ENCODE results near the gene ADARB2.

- TF ChIP-seq YY1 (IDR thresholded peaks at IDR 0.05; ENCODE audit: low read depth) = no peak
- no peak for TF ChIP-seq EP300 (IDR thresholded peaks at IDR 0.05; ENCODE audit: borderline replicate concordance)
- TF ChIP-seq MAX (IDR thresholded peaks at IDR 0.05) = no peak
- no peak for TF ChIP-seq REST (IDR thresholded peaks at IDR 0.05; ENCODE audit: low read depth)
- no peak for TF ChIP-seq EGR1 (IDR thresholded peaks at IDR 0.05)
- TF ChIP-seq USF1 (IDR thresholded peaks at IDR 0.05) = no peak
- no peak for TF ChIP-seq TAF1 (IDR thresholded peaks at IDR 0.05; ENCODE audit: low read depth)
- TF ChIP-seq CREB1 (IDR thresholded peaks at IDR 0.05; ENCODE audit: low read depth) = no peak
- no peak for TF ChIP-seq RAD21 (IDR thresholded peaks at IDR 0.05; ENCODE audit: low read depth)
- no peak for TF ChIP-seq FOXM1 (IDR thresholded peaks at IDR 0.05; ENCODE audit: borderline replicate concordance, low read depth)
These were observed 353.3 kb downstream of the ADARB2 start for GRCh38 chr10:1384026-1384425.

All from Ishikawa (cell line).